Embryonic facial prominence (tissue), 1 donor: ENCODE data around the gene CAPZA3.
"Not testable (repeated sequence)": the region's sequence is repeated elsewhere in the genome, so short reads cannot be mapped to it uniquely, and the experiment has no call there.

ENCODE experiments used
- DNase-seq: peaks from one replicate; pipeline ENCODE4 v3.0.0-alpha.2; 2016; ENCODE audit errors: extremely low spot score

The CAPZA3 gene

GRCh38 chr12:18753481-18754123, 15.7 kb downstream of the CAPZA3 start:
- DNase-seq, result no peak

- DNase-seq, result no peak
Measured at GRCh38 chr12:18754124-18754707, 16.3 kb downstream of the CAPZA3 start.

GRCh38 chr12:18755341-18755740, 17.4 kb downstream of the CAPZA3 start:
- DNase-seq, result no peak

- not testable (repeated sequence) for DNase-seq
Measured at GRCh38 chr12:18766479-18766878, 28.6 kb downstream of the CAPZA3 start.

GRCh38 chr12:18782827-18783226, 44.9 kb downstream of the CAPZA3 start:
- no peak for DNase-seq

GRCh38 chr12:18785465-18785864, 47.5 kb downstream of the CAPZA3 start:
- not testable (repeated sequence) for DNase-seq
